Activated T-cell treated with anti-CD3 and anti-CD28 coated beads, Interleukin-2, amount 50 U/mL, for 24 hours (primary cell): Measurements from ENCODE around the gene FRMD7.
A peak's percentile ranks its signal among the peaks of the same experiment; 100 is the strongest.
"Not testable (repeated sequence)": the region's sequence is repeated elsewhere in the genome, so short reads cannot be mapped to it uniquely, and the experiment has no call there.

Experiments used
- DNase-seq: peaks from one replicate; pipeline ENCODE4 v3.0.0-alpha.2; 2020
- H3K27ac Mint-ChIP-seq: 2 replicates; pipeline ENCODE4 v1.8.0; 2020; ENCODE audit warnings: mild to moderate bottlenecking, mixed read lengths
- H3K27me3 Mint-ChIP-seq: 2 replicates; pipeline ENCODE4 v1.8.0; 2020; ENCODE audit warnings: mixed read lengths
- H3K36me3 Mint-ChIP-seq: 2 replicates; pipeline ENCODE4 v1.8.0; 2020; ENCODE audit warnings: low read depth, mixed read lengths
- H3K4me1 Mint-ChIP-seq: 2 replicates; pipeline ENCODE4 v1.8.0; 2020; ENCODE audit warnings: low read depth, mixed read lengths
- H3K4me3 Mint-ChIP-seq: 2 replicates; pipeline ENCODE4 v1.8.0; 2020; ENCODE audit warnings: mild to moderate bottlenecking, moderate library complexity, mixed read lengths
- H3K9me3 Mint-ChIP-seq: 2 replicates; pipeline ENCODE4 v1.8.0; 2020; ENCODE audit warnings: mixed read lengths

The FRMD7 gene

GRCh38 chrX:132118358-132118757 is 9.5 kb downstream of the FRMD7 start:
- H3K27me3 Mint-ChIP-seq = peaks cover 36% of the 10 kb centered on the region
- no peak for DNase-seq
- H3K4me3 Mint-ChIP-seq = no peak overlapping the region
- H3K27ac Mint-ChIP-seq = no peak overlapping the region
- H3K36me3 Mint-ChIP-seq = no peaks in the 10 kb centered on the region
- H3K4me1 Mint-ChIP-seq = no peaks in the 10 kb centered on the region
- no peaks in the 10 kb centered on the region for H3K9me3 Mint-ChIP-seq

- Mint-ChIP-seq H3K27me3 (peaks cover 34% of the 10 kb centered on the region), H3K4me3 (no peak overlapping the region), H3K9me3 (no peaks in the 10 kb centered on the region), H3K27ac (no peak overlapping the region), H3K36me3 (no peaks in the 10 kb centered on the region), H3K4me1 (no peaks in the 10 kb centered on the region)
- DNase-seq = no peak
Observed at GRCh38 chrX:132115792-132116191, 12.0 kb downstream of the FRMD7 start.

- H3K4me3 Mint-ChIP-seq = no peak overlapping the region
- no peaks in the 10 kb centered on the region for H3K36me3 Mint-ChIP-seq
- H3K27me3 Mint-ChIP-seq = peaks cover 34% of the 10 kb centered on the region
- no peaks in the 10 kb centered on the region for H3K9me3 Mint-ChIP-seq
- no peak overlapping the region for H3K27ac Mint-ChIP-seq
- DNase-seq = no peak
- no peaks in the 10 kb centered on the region for H3K4me1 Mint-ChIP-seq
Observed at GRCh38 chrX:132114607-132115006, 13.2 kb downstream of the FRMD7 start.

- no peaks in the 10 kb centered on the region for H3K36me3 Mint-ChIP-seq
- no peak for DNase-seq
- H3K27ac Mint-ChIP-seq = no peak overlapping the region
- H3K4me1 Mint-ChIP-seq = no peaks in the 10 kb centered on the region
- H3K9me3 Mint-ChIP-seq = no peaks in the 10 kb centered on the region
- no peak overlapping the region for H3K4me3 Mint-ChIP-seq
- H3K27me3 Mint-ChIP-seq = peaks cover 19% of the 10 kb centered on the region
Observed at GRCh38 chrX:132107291-132107690, 20.5 kb downstream of the FRMD7 start.

GRCh38 chrX:132101799-132102198 is 26.0 kb downstream of the FRMD7 start:
- Mint-ChIP-seq H3K9me3 (no peaks in the 10 kb centered on the region), H3K4me1 (no peaks in the 10 kb centered on the region), H3K27ac (no peak overlapping the region), H3K36me3 (no peaks in the 10 kb centered on the region), H3K27me3 (peaks cover 20% of the 10 kb centered on the region), H3K4me3 (no peak overlapping the region)
- DNase-seq = no peak

- H3K36me3 Mint-ChIP-seq = no peaks in the 10 kb centered on the region
- H3K27me3 Mint-ChIP-seq = peaks cover 22% of the 10 kb centered on the region
- no peak overlapping the region for H3K27ac Mint-ChIP-seq
- no peak overlapping the region for H3K4me3 Mint-ChIP-seq
- DNase-seq = no peak
- no peaks in the 10 kb centered on the region for H3K4me1 Mint-ChIP-seq
- no peaks in the 10 kb centered on the region for H3K9me3 Mint-ChIP-seq
Observed at GRCh38 chrX:132101206-132101605, 26.6 kb downstream of the FRMD7 start.

GRCh38 chrX:132098704-132099103 is 29.1 kb downstream of the FRMD7 start:
- H3K36me3 Mint-ChIP-seq, H3K4me1 Mint-ChIP-seq, H3K4me3 Mint-ChIP-seq, DNase-seq, H3K27ac Mint-ChIP-seq, H3K9me3 Mint-ChIP-seq: not testable (repeated sequence)
- H3K27me3 Mint-ChIP-seq = peaks cover 29% of the 10 kb centered on the region

GRCh38 chrX:132094164-132094563 is 33.7 kb downstream of the FRMD7 start:
- Mint-ChIP-seq H3K27ac (no peak overlapping the region), H3K9me3 (no peaks in the 10 kb centered on the region), H3K4me1 (peaks cover 5% of the 10 kb centered on the region), H3K36me3 (no peaks in the 10 kb centered on the region), H3K4me3 (no peak overlapping the region), H3K27me3 (peaks cover 51% of the 10 kb centered on the region)
- DNase-seq = no peak

GRCh38 chrX:132093239-132093860 is 34.5 kb downstream of the FRMD7 start:
- DNase-seq = no peak
- H3K36me3 Mint-ChIP-seq = no peaks in the 10 kb centered on the region
- H3K4me1 Mint-ChIP-seq = peaks cover 5% of the 10 kb centered on the region
- H3K27me3 Mint-ChIP-seq = peaks cover 51% of the 10 kb centered on the region
- H3K27ac Mint-ChIP-seq = no peak overlapping the region
- no peak overlapping the region for H3K4me3 Mint-ChIP-seq
- no peaks in the 10 kb centered on the region for H3K9me3 Mint-ChIP-seq

GRCh38 chrX:132092439-132093065 is 35.3 kb downstream of the FRMD7 start:
- Mint-ChIP-seq H3K27me3 (peaks cover 56% of the 10 kb centered on the region), H3K9me3 (no peaks in the 10 kb centered on the region), H3K27ac (no peak overlapping the region), H3K36me3 (no peaks in the 10 kb centered on the region), H3K4me3 (no peak overlapping the region), H3K4me1 (peaks cover 5% of the 10 kb centered on the region)
- peak; percentile 40 for DNase-seq

- peaks cover 9% of the 10 kb centered on the region for H3K4me1 Mint-ChIP-seq
- no peak overlapping the region for H3K27ac Mint-ChIP-seq
- H3K36me3 Mint-ChIP-seq = no peaks in the 10 kb centered on the region
- no peak overlapping the region for H3K4me3 Mint-ChIP-seq
- no peaks in the 10 kb centered on the region for H3K9me3 Mint-ChIP-seq
- DNase-seq = no peak
- H3K27me3 Mint-ChIP-seq = peaks cover 55% of the 10 kb centered on the region
Observed at GRCh38 chrX:132090403-132091159, 37.2 kb downstream of the FRMD7 start.

GRCh38 chrX:132088864-132089263 is 39.0 kb downstream of the FRMD7 start:
- peaks cover 68% of the 10 kb centered on the region for H3K27me3 Mint-ChIP-seq
- H3K9me3 Mint-ChIP-seq = no peaks in the 10 kb centered on the region
- no peak overlapping the region for H3K4me3 Mint-ChIP-seq
- no peak overlapping the region for H3K27ac Mint-ChIP-seq
- no peak for DNase-seq
- peaks cover 9% of the 10 kb centered on the region for H3K4me1 Mint-ChIP-seq
- H3K36me3 Mint-ChIP-seq = no peaks in the 10 kb centered on the region

GRCh38 chrX:132086672-132087071 is 41.1 kb downstream of the FRMD7 start:
- Mint-ChIP-seq H3K27ac (no peak overlapping the region), H3K4me3 (no peak overlapping the region), H3K36me3 (no peaks in the 10 kb centered on the region), H3K9me3 (no peaks in the 10 kb centered on the region), H3K27me3 (peaks cover 69% of the 10 kb centered on the region), H3K4me1 (peaks cover 9% of the 10 kb centered on the region)
- no peak for DNase-seq

GRCh38 chrX:132085786-132086185 is 42.0 kb downstream of the FRMD7 start:
- H3K27ac Mint-ChIP-seq = no peak overlapping the region
- DNase-seq = no peak
- no peaks in the 10 kb centered on the region for H3K36me3 Mint-ChIP-seq
- H3K27me3 Mint-ChIP-seq = peaks cover 66% of the 10 kb centered on the region
- H3K4me3 Mint-ChIP-seq = no peak overlapping the region
- no peaks in the 10 kb centered on the region for H3K9me3 Mint-ChIP-seq
- peaks cover 8% of the 10 kb centered on the region for H3K4me1 Mint-ChIP-seq

- Mint-ChIP-seq H3K27me3 (peaks cover 26% of the 10 kb centered on the region), H3K4me1 (no peaks in the 10 kb centered on the region), H3K4me3 (no peak overlapping the region), H3K27ac (no peak overlapping the region), H3K9me3 (no peaks in the 10 kb centered on the region), H3K36me3 (peaks cover 15% of the 10 kb centered on the region)
- DNase-seq = no peak
Observed at GRCh38 chrX:132077912-132078311, 49.9 kb downstream of the FRMD7 start.
